ENCODE measurements around the gene PLA2G2C.
"Not testable (repeated sequence)": the region's sequence is repeated elsewhere in the genome, so short reads cannot be mapped to it uniquely, and the experiment has no call there.

PLA2G2C gene

DNA sequence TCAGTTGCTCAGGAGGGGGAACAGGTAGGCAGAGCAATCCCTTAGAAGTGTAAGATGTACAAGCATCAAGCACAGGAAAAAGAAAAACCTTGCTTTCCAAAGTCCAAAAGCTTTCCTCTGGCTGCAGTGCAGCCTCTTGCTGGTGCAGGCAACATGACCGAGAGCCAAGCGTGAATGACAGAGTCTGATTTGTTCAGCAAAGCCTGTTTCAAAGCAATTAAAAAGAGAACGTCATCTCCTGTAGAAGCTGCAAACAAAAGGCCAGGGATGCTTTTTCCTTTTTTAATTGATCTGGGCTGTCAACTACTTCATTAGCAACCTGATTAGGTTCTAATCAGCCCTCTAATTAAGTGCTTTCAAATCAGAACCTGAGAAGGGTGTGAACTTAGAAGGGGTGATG is 38.2 kb upstream of the PLA2G2C start:
- Histone ChIP-seq H3K9me3 (ENCODE audit: insufficient read depth, low read length) (no peaks in the 10 kb centered on the region), H2AFZ (ENCODE audit: low read depth, low read length) (no peak overlapping the region), H3K4me3 (ENCODE audit: low read length) (no peak overlapping the region), H4K20me1 (ENCODE audit: insufficient read depth, low read length) (no peaks in the 10 kb centered on the region), H3K4me2 (ENCODE audit: low read length) (no peak overlapping the region), H3K79me2 (ENCODE audit: low read length) (no peaks in the 10 kb centered on the region), H3K27me3 (ENCODE audit: low read depth, low read length) (peaks cover 3% of the 10 kb centered on the region; the same call in 1 of the 2 replicates), H3K36me3 (replicated peaks; ENCODE audit: low read depth, low read length) (no peaks in the 10 kb centered on the region), H3K27ac (ENCODE audit: low read length) (no peak overlapping the region), H3K9ac (ENCODE audit: low read length) (no peak overlapping the region), H3K4me1 (ENCODE audit: low read length) (no peaks in the 10 kb centered on the region)
- TF ChIP-seq, protein P1, sequence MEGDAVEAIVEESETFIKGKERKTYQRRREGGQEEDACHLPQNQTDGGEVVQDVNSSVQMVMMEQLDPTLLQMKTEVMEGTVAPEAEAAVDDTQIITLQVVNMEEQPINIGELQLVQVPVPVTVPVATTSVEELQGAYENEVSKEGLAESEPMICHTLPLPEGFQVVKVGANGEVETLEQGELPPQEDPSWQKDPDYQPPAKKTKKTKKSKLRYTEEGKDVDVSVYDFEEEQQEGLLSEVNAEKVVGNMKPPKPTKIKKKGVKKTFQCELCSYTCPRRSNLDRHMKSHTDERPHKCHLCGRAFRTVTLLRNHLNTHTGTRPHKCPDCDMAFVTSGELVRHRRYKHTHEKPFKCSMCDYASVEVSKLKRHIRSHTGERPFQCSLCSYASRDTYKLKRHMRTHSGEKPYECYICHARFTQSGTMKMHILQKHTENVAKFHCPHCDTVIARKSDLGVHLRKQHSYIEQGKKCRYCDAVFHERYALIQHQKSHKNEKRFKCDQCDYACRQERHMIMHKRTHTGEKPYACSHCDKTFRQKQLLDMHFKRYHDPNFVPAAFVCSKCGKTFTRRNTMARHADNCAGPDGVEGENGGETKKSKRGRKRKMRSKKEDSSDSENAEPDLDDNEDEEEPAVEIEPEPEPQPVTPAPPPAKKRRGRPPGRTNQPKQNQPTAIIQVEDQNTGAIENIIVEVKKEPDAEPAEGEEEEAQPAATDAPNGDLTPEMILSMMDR (IDR thresholded peaks at IDR 0.05; ENCODE audit: low read depth, low read length), result no peak
- no peak for TF ChIP-seq EZH2phosphoT487 (IDR thresholded peaks at IDR 0.05; ENCODE audit: low read depth)

DNA sequence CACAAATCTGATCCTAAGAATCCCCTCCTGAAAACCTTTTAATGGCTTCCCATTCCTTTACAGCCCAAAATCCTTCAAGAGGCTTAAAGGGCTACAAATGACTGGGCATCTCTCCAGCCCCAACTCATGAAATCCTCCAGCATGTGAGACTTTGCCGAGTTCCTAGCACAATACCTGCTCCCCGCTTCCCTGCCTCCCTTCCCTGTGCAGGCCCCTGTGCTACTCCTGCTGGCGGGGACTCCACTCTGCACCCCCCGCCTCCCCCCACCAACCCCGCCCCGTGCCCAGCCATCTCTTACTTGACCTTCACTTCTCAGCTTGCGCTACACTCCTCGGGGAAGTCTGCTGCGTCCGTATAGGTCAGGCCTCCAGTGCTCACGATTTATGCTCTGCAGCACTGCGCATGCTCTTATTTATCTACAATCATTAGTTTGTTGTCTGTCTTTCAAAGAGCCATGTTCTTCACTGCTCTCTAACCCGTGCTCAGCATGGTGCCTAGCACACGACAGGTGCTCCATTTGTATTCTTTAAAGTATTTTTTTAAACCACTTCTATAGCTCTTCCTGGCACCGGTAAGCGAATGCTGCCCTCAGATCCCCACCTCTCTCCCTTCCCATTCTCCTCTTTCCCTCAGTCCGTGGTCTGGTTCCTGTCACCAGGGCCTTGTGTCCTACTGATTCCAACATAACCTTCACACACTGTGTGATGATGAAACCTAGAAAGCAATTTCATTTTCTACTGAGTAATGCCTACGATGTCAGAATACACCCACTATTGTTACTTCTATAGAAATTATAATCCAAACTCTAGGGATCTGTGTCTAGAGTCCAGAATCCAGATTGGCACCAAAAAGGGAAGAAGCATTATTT is 37.5 kb upstream of the PLA2G2C start:
- Histone ChIP-seq H2AFZ (ENCODE audit: low read depth, low read length) (no peak overlapping the region), H4K20me1 (ENCODE audit: insufficient read depth, low read length) (no peaks in the 10 kb centered on the region), H3K9ac (ENCODE audit: low read length) (no peak overlapping the region), H3K4me3 (ENCODE audit: low read length) (no peak overlapping the region), H3K79me2 (ENCODE audit: low read length) (no peaks in the 10 kb centered on the region), H3K4me2 (ENCODE audit: low read length) (no peak overlapping the region), H3K27me3 (ENCODE audit: low read depth, low read length) (peaks cover 3% of the 10 kb centered on the region; the same call in 1 of the 2 replicates), H3K36me3 (replicated peaks; ENCODE audit: low read depth, low read length) (no peaks in the 10 kb centered on the region), H3K9me3 (ENCODE audit: insufficient read depth, low read length) (no peaks in the 10 kb centered on the region), H3K4me1 (ENCODE audit: low read length) (no peaks in the 10 kb centered on the region), H3K27ac (ENCODE audit: low read length) (no peak overlapping the region)
- TF ChIP-seq, protein P1 (IDR thresholded peaks at IDR 0.05; ENCODE audit: low read depth, low read length), result no peak
- no peak for TF ChIP-seq EZH2phosphoT487 (IDR thresholded peaks at IDR 0.05; ENCODE audit: low read depth)

- no peak overlapping the region for H2AFZ ChIP-seq (ENCODE audit: low read depth, low read length)
- no peaks in the 10 kb centered on the region for H3K36me3 ChIP-seq (replicated peaks; ENCODE audit: low read depth, low read length)
- TF ChIP-seq, protein P1 (IDR thresholded peaks at IDR 0.05; ENCODE audit: low read depth, low read length), result no peak
- TF ChIP-seq EZH2phosphoT487 (IDR thresholded peaks at IDR 0.05; ENCODE audit: low read depth), result no peak
- no peaks in the 10 kb centered on the region for H3K9me3 ChIP-seq (ENCODE audit: insufficient read depth, low read length)
- no peaks in the 10 kb centered on the region for H4K20me1 ChIP-seq (ENCODE audit: insufficient read depth, low read length)
- no peak overlapping the region for H3K4me2 ChIP-seq (ENCODE audit: low read length)
- no peaks in the 10 kb centered on the region for H3K4me1 ChIP-seq (ENCODE audit: low read length)
- no peak overlapping the region for H3K27ac ChIP-seq (ENCODE audit: low read length)
- H3K27me3 ChIP-seq (ENCODE audit: low read depth, low read length), result peaks cover 3% of the 10 kb centered on the region; the same call in 1 of the 2 replicates
- no peaks in the 10 kb centered on the region for H3K79me2 ChIP-seq (ENCODE audit: low read length)
- no peak overlapping the region for H3K9ac ChIP-seq (ENCODE audit: low read length)
- H3K4me3 ChIP-seq (ENCODE audit: low read length), result no peak overlapping the region
Observed at GRCh38 chr1:20223106-20223505, 36.8 kb upstream of the PLA2G2C start.

- Histone ChIP-seq H3K9me3 (ENCODE audit: insufficient read depth, low read length) (no peaks in the 10 kb centered on the region), H3K9ac (ENCODE audit: low read length) (no peak overlapping the region), H3K79me2 (ENCODE audit: low read length) (no peaks in the 10 kb centered on the region), H3K4me3 (ENCODE audit: low read length) (no peak overlapping the region), H3K4me1 (ENCODE audit: low read length) (no peaks in the 10 kb centered on the region), H2AFZ (ENCODE audit: low read depth, low read length) (no peak overlapping the region), H4K20me1 (ENCODE audit: insufficient read depth, low read length) (no peaks in the 10 kb centered on the region), H3K27me3 (ENCODE audit: low read depth, low read length) (peaks cover 17% of the 10 kb centered on the region; the same call in 1 of the 2 replicates), H3K4me2 (ENCODE audit: low read length) (no peak overlapping the region), H3K27ac (ENCODE audit: low read length) (no peak overlapping the region), H3K36me3 (replicated peaks; ENCODE audit: low read depth, low read length) (no peaks in the 10 kb centered on the region)
- TF ChIP-seq EZH2phosphoT487 (IDR thresholded peaks at IDR 0.05; ENCODE audit: low read depth), result no peak
- TF ChIP-seq, protein P1 (IDR thresholded peaks at IDR 0.05; ENCODE audit: low read depth, low read length), result no peak
Observed at GRCh38 chr1:20220036-20220435, 33.7 kb upstream of the PLA2G2C start.

DNA sequence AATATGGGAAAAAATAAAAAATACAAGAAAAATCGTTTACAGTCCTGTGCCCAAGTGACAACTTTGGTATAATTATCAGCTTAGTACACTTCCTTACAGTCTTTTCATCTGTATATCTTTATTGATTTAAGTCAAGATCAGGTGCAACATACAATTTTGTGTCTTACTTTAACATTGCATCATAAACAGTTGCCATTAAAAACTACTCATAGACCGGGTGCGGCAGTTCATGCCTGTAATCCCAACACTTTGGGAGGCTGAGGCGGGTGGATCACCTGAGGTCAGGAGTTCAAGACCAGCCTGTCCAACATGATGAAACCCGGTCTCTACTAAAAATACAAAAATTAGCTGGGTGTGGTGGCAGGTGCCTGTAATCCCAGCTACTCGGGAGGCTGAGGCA is 32.7 kb upstream of the PLA2G2C start:
- peaks cover 23% of the 10 kb centered on the region; the same call in 1 of the 2 replicates for H3K27me3 ChIP-seq (ENCODE audit: low read depth, low read length)
- not testable (repeated sequence) for H4K20me1 ChIP-seq (ENCODE audit: insufficient read depth, low read length); H3K9me3 ChIP-seq (ENCODE audit: insufficient read depth, low read length); H2AFZ ChIP-seq (ENCODE audit: low read depth, low read length); H3K27ac ChIP-seq (ENCODE audit: low read length); H3K4me1 ChIP-seq (ENCODE audit: low read length); H3K36me3 ChIP-seq (replicated peaks; ENCODE audit: low read depth, low read length); H3K4me2 ChIP-seq (ENCODE audit: low read length); H3K9ac ChIP-seq (ENCODE audit: low read length); H3K79me2 ChIP-seq (ENCODE audit: low read length); H3K4me3 ChIP-seq (ENCODE audit: low read length)
